Measurements from ENCODE around the gene XPR1. TPM values are rescaled to one million over a fixed set of nuclear protein-coding genes. Genes with fewer than 3 reads are reported as not detected.
"Not testable (repeated sequence)": the region's sequence is repeated elsewhere in the genome, so short reads cannot be mapped to it uniquely, and the experiment has no call there.

XPR1 gene
- total RNA-seq, 3 donors from 2014 or later, result 19.0 to 49.5 (median 35.7) TPM

GRCh38 chr1:180643693-180644092 is 11.9 kb downstream of the XPR1 start:
- no peaks in the 10 kb centered on the region for H3K27me3 ChIP-seq
- no peaks in the 10 kb centered on the region for H3K36me3 ChIP-seq
- intact Hi-C loops (cut with DNase I; ENCODE audit: low total_unique reads), result no loop called here
- H3K4me1 ChIP-seq, result no peaks in the 10 kb centered on the region
- H3K27ac ChIP-seq, result no peak overlapping the region
- TF ChIP-seq, protein P1, sequence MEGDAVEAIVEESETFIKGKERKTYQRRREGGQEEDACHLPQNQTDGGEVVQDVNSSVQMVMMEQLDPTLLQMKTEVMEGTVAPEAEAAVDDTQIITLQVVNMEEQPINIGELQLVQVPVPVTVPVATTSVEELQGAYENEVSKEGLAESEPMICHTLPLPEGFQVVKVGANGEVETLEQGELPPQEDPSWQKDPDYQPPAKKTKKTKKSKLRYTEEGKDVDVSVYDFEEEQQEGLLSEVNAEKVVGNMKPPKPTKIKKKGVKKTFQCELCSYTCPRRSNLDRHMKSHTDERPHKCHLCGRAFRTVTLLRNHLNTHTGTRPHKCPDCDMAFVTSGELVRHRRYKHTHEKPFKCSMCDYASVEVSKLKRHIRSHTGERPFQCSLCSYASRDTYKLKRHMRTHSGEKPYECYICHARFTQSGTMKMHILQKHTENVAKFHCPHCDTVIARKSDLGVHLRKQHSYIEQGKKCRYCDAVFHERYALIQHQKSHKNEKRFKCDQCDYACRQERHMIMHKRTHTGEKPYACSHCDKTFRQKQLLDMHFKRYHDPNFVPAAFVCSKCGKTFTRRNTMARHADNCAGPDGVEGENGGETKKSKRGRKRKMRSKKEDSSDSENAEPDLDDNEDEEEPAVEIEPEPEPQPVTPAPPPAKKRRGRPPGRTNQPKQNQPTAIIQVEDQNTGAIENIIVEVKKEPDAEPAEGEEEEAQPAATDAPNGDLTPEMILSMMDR (IDR thresholded peaks at IDR 0.05), result no peak
- TF ChIP-seq POLR2A (IDR thresholded peaks at IDR 0.05) (no peak), POLR2AphosphoS5 (IDR thresholded peaks at IDR 0.05) (no peak)
- no peak for DNase-seq (ENCODE audit: low spot score in 2 of 2)
- no peaks in the 10 kb centered on the region for H3K9me3 ChIP-seq
- no peak overlapping the region for H3K4me3 ChIP-seq

GRCh38 chr1:180644526-180645192 is 12.8 kb downstream of the XPR1 start:
- Histone ChIP-seq H3K36me3 (no peaks in the 10 kb centered on the region), H3K27me3 (no peaks in the 10 kb centered on the region), H3K9me3 (no peaks in the 10 kb centered on the region), H3K4me3 (no peak overlapping the region), H3K27ac (no peak overlapping the region), H3K4me1 (no peaks in the 10 kb centered on the region)
- TF ChIP-seq, protein P1 (IDR thresholded peaks at IDR 0.05), result no peak
- TF ChIP-seq POLR2A (IDR thresholded peaks at IDR 0.05) (no peak), POLR2AphosphoS5 (IDR thresholded peaks at IDR 0.05) (no peak)
- no peak for DNase-seq (ENCODE audit: low spot score in 2 of 2)
- intact Hi-C loops (cut with DNase I; ENCODE audit: low total_unique reads), result no loop called here

- H3K4me1 ChIP-seq; H3K27ac ChIP-seq; DNase-seq (ENCODE audit: low spot score in 2 of 2); intact Hi-C loops (cut with DNase I; ENCODE audit: low total_unique reads); H3K36me3 ChIP-seq; H3K4me3 ChIP-seq; H3K9me3 ChIP-seq; H3K27me3 ChIP-seq: not testable (repeated sequence)
Observed at GRCh38 chr1:180645261-180645660, 13.4 kb downstream of the XPR1 start.

GRCh38 chr1:180646093-180646492 is 14.3 kb downstream of the XPR1 start:
- Histone ChIP-seq H3K27ac (no peak overlapping the region), H3K4me1 (no peaks in the 10 kb centered on the region), H3K36me3 (no peaks in the 10 kb centered on the region), H3K9me3 (no peaks in the 10 kb centered on the region), H3K4me3 (no peak overlapping the region), H3K27me3 (no peaks in the 10 kb centered on the region)
- TF ChIP-seq POLR2AphosphoS5 (IDR thresholded peaks at IDR 0.05) (no peak), POLR2A (IDR thresholded peaks at IDR 0.05) (no peak)
- TF ChIP-seq, protein P1 (IDR thresholded peaks at IDR 0.05), result no peak
- intact Hi-C loops (cut with DNase I; ENCODE audit: low total_unique reads), result no loop called here
- no peak for DNase-seq (ENCODE audit: low spot score in 2 of 2)

DNA sequence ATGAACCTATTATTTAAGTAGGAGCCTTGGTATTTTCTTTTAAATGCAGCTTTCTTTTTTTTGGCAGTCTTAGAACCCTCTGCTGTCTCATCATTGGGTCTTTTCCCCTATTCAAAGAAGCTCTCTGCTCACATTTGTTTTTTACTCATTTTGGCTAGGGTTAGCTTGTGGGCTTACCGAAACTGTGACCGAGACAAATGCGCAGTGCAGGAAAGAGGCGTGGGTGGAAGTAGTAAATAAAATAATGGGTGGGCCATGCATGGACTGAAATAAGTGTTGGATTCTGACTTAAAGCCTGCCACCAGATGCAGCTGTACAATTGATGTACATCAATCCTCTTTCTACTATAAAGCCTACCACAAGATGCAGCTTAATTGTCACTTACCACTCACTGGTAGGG is 14.7 kb downstream of the XPR1 start:
- Histone ChIP-seq H3K36me3 (no peaks in the 10 kb centered on the region), H3K4me1 (no peaks in the 10 kb centered on the region), H3K4me3 (no peak overlapping the region), H3K27me3 (no peaks in the 10 kb centered on the region), H3K27ac (no peak overlapping the region), H3K9me3 (no peaks in the 10 kb centered on the region)
- intact Hi-C loops (cut with DNase I; ENCODE audit: low total_unique reads), result no loop called here
- TF ChIP-seq POLR2A (IDR thresholded peaks at IDR 0.05) (no peak), POLR2AphosphoS5 (IDR thresholded peaks at IDR 0.05) (no peak)
- TF ChIP-seq, protein P1 (IDR thresholded peaks at IDR 0.05), result no peak
- DNase-seq (ENCODE audit: low spot score in 2 of 2), result no peak
